GM12891 (cell line): ENCODE measurements around the gene KPNB1.

Source experiments
- PAX5 ChIP-seq: IDR thresholded peaks from 2 replicates; pipeline ENCODE4 v1.6.1; 2011; ENCODE audit warnings: low read length, moderate library complexity, mild to moderate bottlenecking; ENCODE audit not compliant: insufficient read depth, severe bottlenecking
- POLR2A ChIP-seq: IDR thresholded peaks from 2 replicates; pipeline ENCODE4 v1.6.1; 2011; ENCODE audit warnings: low read depth, low read length, control low read depth
- POLR2AphosphoS5 ChIP-seq: IDR thresholded peaks from 2 replicates; pipeline ENCODE4 v1.6.1; 2011; ENCODE audit warnings: low read depth, low read length, control low read depth
- POU2F2 ChIP-seq: IDR thresholded peaks from 2 replicates; pipeline ENCODE4 v1.6.1; 2011; ENCODE audit warnings: low read depth, mild to moderate bottlenecking, control low read depth, low read length, moderate library complexity
- SPI1 ChIP-seq: IDR thresholded peaks from 2 replicates; pipeline ENCODE4 v1.6.1; 2011; ENCODE audit warnings: low read depth, low read length, control low read depth
- TAF1 ChIP-seq: IDR thresholded peaks from 2 replicates; pipeline ENCODE4 v1.6.1; 2011; ENCODE audit warnings: low read depth, low read length, control low read depth

- no peak for TF ChIP-seq POLR2A
- no peak for TF ChIP-seq POLR2AphosphoS5
- TF ChIP-seq TAF1 = no peak
- no peak for TF ChIP-seq SPI1
- no peak for TF ChIP-seq PAX5
- TF ChIP-seq POU2F2 = no peak
These were observed 15.9 kb downstream of the KPNB1 start for GRCh38 chr17:47665655-47666054.
